BJ (cell line): ENCODE data around the gene MAP3K7CL. TPM values are rescaled to one million over a fixed set of nuclear protein-coding genes. Genes with fewer than 3 reads are reported as not detected.

Source experiments
- CTCF ChIA-PET: fragments of 350-600 bp; formaldehyde crosslinking; extraction: SDS; loops from one replicate; lab custom pipeline; 2021; ENCODE audit warnings: antibody characterized with exemption, inconsistent platforms; lab: Yijun Ruan, JAX
- POLR2A ChIA-PET: fragments of 300-600 bp; sonication (Branson Sonifier 250); formaldehyde crosslinking; extraction: SDS; loops from one replicate; lab custom pipeline; 2021; ENCODE audit warnings: antibody characterized with exemption; lab: Charles Lee
- DNase-seq: peaks from one replicate; pipeline ENCODE4 v3.0.0-alpha.2; 2011; ENCODE audit warnings: low read depth
- H3K27me3 ChIP-seq: 2 replicates; pipeline ENCODE4 v1.6.0; 2011; ENCODE audit warnings: low read length; ENCODE audit not compliant: control insufficient read depth, insufficient read depth
- H3K36me3 ChIP-seq: 2 replicates; pipeline ENCODE4 v1.5.1; 2011; ENCODE audit warnings: low read length; ENCODE audit not compliant: control insufficient read depth, insufficient read depth
- H3K4me3 ChIP-seq: 2 replicates; pipeline ENCODE4 v1.5.1; 2011; ENCODE audit warnings: low read depth, mild to moderate bottlenecking, control low read depth, low read length
- CTCF ChIP-seq: IDR thresholded peaks from 2 replicates; pipeline ENCODE4 v1.5.1; 2011; ENCODE audit warnings: low read depth, mild to moderate bottlenecking, control low read depth, inconsistent platforms, low read length, moderate library complexity; ENCODE audit not compliant: insufficient read depth
- polyA plus RNA-seq: library from polyadenylated mRNA; depleted of rRNA; stranded (reverse); fragments of >200 nt; gene quantifications from 2 replicates; pipeline ENCODE4 v1.2.3, GENCODE V29; 2011

Gene MAP3K7CL
- polyA plus RNA-seq, 1 experiment = 6.1 TPM

GRCh38 chr21:29172282-29172681, 41.8 kb downstream of the MAP3K7CL start:
- H3K4me3 ChIP-seq = no peak overlapping the region
- no peak for DNase-seq
- TF ChIP-seq CTCF = no peak
- H3K27me3 ChIP-seq = no peaks in the 10 kb centered on the region
- H3K36me3 ChIP-seq = no peaks in the 10 kb centered on the region
- POLR2A ChIA-PET = no interaction called here
- CTCF ChIA-PET = no interaction called here

- no peak for TF ChIP-seq CTCF
- Histone ChIP-seq H3K27me3 (no peaks in the 10 kb centered on the region), H3K36me3 (no peaks in the 10 kb centered on the region), H3K4me3 (no peak overlapping the region)
- CTCF ChIA-PET = interaction anchor here (1.7 to 3.2 kb wide), 2 partner anchors 10 to 19 kb away, joined by 4 to 13 read pairs; no protein-coding TSS in a partner anchor
- POLR2A ChIA-PET = interaction anchor here (0.6 kb wide), 1 partner anchor 43 kb away, joined by 6 read pairs; no protein-coding TSS in a partner anchor
- no peak for DNase-seq
These were observed 44.2 kb downstream of the MAP3K7CL start for GRCh38 chr21:29174607-29175013.

- ChIA-PET CTCF (interaction anchor here (3.2 kb wide), 1 partner anchor 11 kb away, joined by 13 read pairs; no protein-coding TSS in a partner anchor), POLR2A (interaction anchor here (0.6 kb wide), 1 partner anchor 42 kb away, joined by 6 read pairs; no protein-coding TSS in a partner anchor)
- Histone ChIP-seq H3K4me3 (no peak overlapping the region), H3K36me3 (no peaks in the 10 kb centered on the region), H3K27me3 (no peaks in the 10 kb centered on the region)
- TF ChIP-seq CTCF = no peak
- DNase-seq = no peak
These were observed 45.1 kb downstream of the MAP3K7CL start for GRCh38 chr21:29175408-29176134.

GRCh38 chr21:29176471-29177120, 46.2 kb downstream of the MAP3K7CL start:
- H3K36me3 ChIP-seq = no peaks in the 10 kb centered on the region
- no peaks in the 10 kb centered on the region for H3K27me3 ChIP-seq
- TF ChIP-seq CTCF = no peak
- ChIA-PET CTCF (interaction anchor here (1.5 to 3.2 kb wide), 2 partner anchors 12 to 173 kb away, joined by 3 to 13 read pairs; no protein-coding TSS in a partner anchor), POLR2A (no interaction called here)
- no peak overlapping the region for H3K4me3 ChIP-seq
- DNase-seq = no peak

- no peak overlapping the region for H3K4me3 ChIP-seq
- POLR2A ChIA-PET = no interaction called here
- DNase-seq = no peak
- TF ChIP-seq CTCF = no peak
- no peaks in the 10 kb centered on the region for H3K27me3 ChIP-seq
- no peaks in the 10 kb centered on the region for H3K36me3 ChIP-seq
- CTCF ChIA-PET = interaction anchor here (1.5 to 1.6 kb wide), 2 partner anchors 12 to 172 kb away, joined by 3 to 6 read pairs; no protein-coding TSS in a partner anchor
These were observed 47.4 kb downstream of the MAP3K7CL start for GRCh38 chr21:29177800-29178199.
